Neuronal stem cell (in vitro differentiated cells): Measurements from ENCODE around the gene CNTNAP5.
A peak's percentile ranks its signal among the peaks of the same experiment; 100 is the strongest.

ENCODE experiments used
- DNase-seq: peaks from one replicate; pipeline ENCODE4 v3.0.0-alpha.2; 2013; ENCODE audit warnings: low spot score
- H2AFZ ChIP-seq: one replicate; pipeline ENCODE4 v1.6.1; 2013; ENCODE audit warnings: mild to moderate bottlenecking, low read length, inconsistent platforms
- H2AK5ac ChIP-seq: 2 replicates; pipeline ENCODE4 v1.6.1; 2013; ENCODE audit warnings: low read depth, mild to moderate bottlenecking, inconsistent platforms, low read length, moderate library complexity, mixed read lengths
- H2BK120ac ChIP-seq: 2 replicates; pipeline ENCODE4 v1.6.1; 2013; ENCODE audit warnings: low read depth, mild to moderate bottlenecking, inconsistent platforms, low read length, moderate library complexity, mixed read lengths
- H2BK12ac ChIP-seq: one replicate; pipeline ENCODE4 v1.6.1; 2013; ENCODE audit warnings: low read length, inconsistent platforms
- H2BK15ac ChIP-seq: 2 replicates; pipeline ENCODE4 v1.6.1; 2013; ENCODE audit warnings: mild to moderate bottlenecking, low read length, inconsistent platforms, mixed read lengths
- H2BK5ac ChIP-seq: one replicate; pipeline ENCODE4 v1.6.1; 2013; ENCODE audit warnings: inconsistent platforms, mild to moderate bottlenecking, low read length, moderate library complexity
- H3K14ac ChIP-seq: one replicate; pipeline ENCODE4 v1.6.1; 2013; ENCODE audit warnings: low read length, inconsistent platforms
- H3K18ac ChIP-seq: 2 replicates; pipeline ENCODE4 v1.6.1; 2013; ENCODE audit warnings: low read length, inconsistent platforms
- H3K23ac ChIP-seq: 2 replicates; pipeline ENCODE4 v1.6.1; 2013; ENCODE audit warnings: low read depth, mild to moderate bottlenecking, mixed read lengths, low read length, inconsistent platforms; ENCODE audit not compliant: poor library complexity
- H3K27ac ChIP-seq: replicated peaks from 3 replicates; pipeline ENCODE4 v1.5.1; 2013; ENCODE audit warnings: low read length, inconsistent platforms
- H3K27me3 ChIP-seq, 3 experiments: 2 replicates each; pipeline ENCODE4 v1.6.1; 2013; ENCODE audit warnings: low read length in 3 of 3, mild to moderate bottlenecking in 2 of 3, inconsistent platforms in 1 of 3, low read depth in 1 of 3, mixed read lengths in 1 of 3, moderate library complexity in 1 of 3; ENCODE audit not compliant: control insufficient read depth in 3 of 3, insufficient read depth in 3 of 3
- H3K36me3 ChIP-seq, 2 donors: replicated peaks in 1 of 2; 2 replicates each; pipeline ENCODE4 v1.6.1; 2013; ENCODE audit warnings: low read length in 2 of 2; ENCODE audit not compliant: control insufficient read depth in 2 of 2, insufficient read depth in 2 of 2
- H3K4ac ChIP-seq: 2 replicates; pipeline ENCODE4 v1.6.1; 2013; ENCODE audit warnings: inconsistent platforms, mild to moderate bottlenecking, low read length, moderate library complexity
- H3K4me1 ChIP-seq, 2 donors: 1 replicate in 1 of 2; 2 replicates in 1 of 2; pipeline ENCODE4 v1.6.1; 2013; ENCODE audit warnings: low read length in 2 of 2, low read depth in 1 of 2; ENCODE audit not compliant: control insufficient read depth in 2 of 2, insufficient read depth in 1 of 2
- H3K4me2 ChIP-seq: one replicate; pipeline ENCODE4 v1.6.1; 2013; ENCODE audit warnings: mild to moderate bottlenecking, low read length, inconsistent platforms; ENCODE audit not compliant: insufficient read depth, poor library complexity, severe bottlenecking
- H3K4me3 ChIP-seq, 2 donors: 2 replicates each; pipeline ENCODE4 v1.5.1; 2013; ENCODE audit warnings: low read length in 2 of 2, mild to moderate bottlenecking in 2 of 2, inconsistent platforms in 1 of 2, moderate library complexity in 1 of 2
- H3K79me1 ChIP-seq: one replicate; pipeline ENCODE4 v1.6.1; 2013; ENCODE audit warnings: low read depth, mild to moderate bottlenecking, inconsistent platforms, low read length, moderate library complexity
- H3K9ac ChIP-seq: one replicate; pipeline ENCODE4 v1.6.1; 2013; ENCODE audit warnings: mild to moderate bottlenecking, low read depth, low read length, inconsistent platforms; ENCODE audit not compliant: poor library complexity
- H3K9me3 ChIP-seq, 2 donors: replicated peaks in 1 of 2; 2 replicates each; pipeline versions ENCODE3 to v1.6.1; 2013; ENCODE audit warnings: low read length in 2 of 2, mild to moderate bottlenecking in 2 of 2, inconsistent platforms in 1 of 2, low read depth in 1 of 2, mixed read lengths in 1 of 2, moderate library complexity in 1 of 2; ENCODE audit not compliant: control insufficient read depth in 2 of 2, insufficient read depth in 1 of 2
- H4K8ac ChIP-seq: one replicate; pipeline ENCODE4 v1.6.1; 2013; ENCODE audit warnings: low read depth, mild to moderate bottlenecking, inconsistent platforms, low read length, moderate library complexity
- H4K91ac ChIP-seq: one replicate; pipeline ENCODE4 v1.6.1; 2013; ENCODE audit warnings: low read length, low read depth, mild to moderate bottlenecking, inconsistent platforms; ENCODE audit not compliant: poor library complexity
- WGBS, 2 donors: extraction: QIAGEN DNeasy Blood & Tissue Kit; methylation state at CpG; one replicate each; pipeline ENCODE4 v1.1.7; 2013; ENCODE audit warnings: missing lambda C conversion rate in 2 of 2, mixed read lengths in 1 of 2; ENCODE audit not compliant: insufficient read length in 2 of 2, insufficient replicate concordance in 1 of 2; ENCODE audit errors: extremely low coverage in 2 of 2; 5-methylcytosine and 5-hydroxymethylcytosine counted together

CNTNAP5 gene

DNA sequence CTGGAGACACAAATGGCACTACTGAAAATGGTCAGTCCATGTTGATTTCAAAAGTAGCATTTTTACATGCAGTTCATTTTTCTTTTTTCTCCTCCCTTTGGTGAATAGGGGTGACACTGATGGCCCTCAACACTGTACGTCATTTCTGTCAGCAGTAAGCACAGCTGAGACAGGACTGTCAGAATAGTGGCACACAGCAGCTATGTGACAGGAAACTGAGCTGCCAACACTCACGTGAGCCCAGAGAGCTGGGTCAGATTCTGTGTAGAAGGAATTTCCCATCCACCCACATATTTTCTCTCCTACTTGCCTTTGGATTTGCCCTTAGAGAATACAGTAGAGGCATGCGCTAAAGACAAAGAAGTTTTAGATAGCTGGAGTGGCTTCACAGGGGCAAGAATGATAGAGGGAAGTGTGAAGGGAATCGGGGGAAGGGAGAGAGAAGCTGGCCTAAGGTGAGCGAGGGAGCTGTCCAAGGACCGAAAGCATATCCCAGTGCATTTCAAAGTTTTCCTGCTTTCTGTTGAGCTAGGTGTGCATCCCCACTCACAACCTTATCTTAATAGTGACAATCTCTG, 476.6 kb downstream of the CNTNAP5 start:
- no peak for DNase-seq
- H4K91ac ChIP-seq = no peak overlapping the region
- no peak overlapping the region for H2BK15ac ChIP-seq
- no peak overlapping the region for H2BK120ac ChIP-seq
- H3K79me1 ChIP-seq = no peaks in the 10 kb centered on the region
- no peak overlapping the region for H2AFZ ChIP-seq
- WGBS, 2 donors = no CpG with 5 or more reads among the region's 6 CpGs
- no peak overlapping the region for H3K4me2 ChIP-seq
- no peak overlapping the region for H3K23ac ChIP-seq
- H2AK5ac ChIP-seq = no peak overlapping the region
- no peak overlapping the region for H2BK12ac ChIP-seq
- no peaks in the 10 kb centered on the region for H3K36me3 ChIP-seq
- H3K14ac ChIP-seq = no peak overlapping the region
- no peak overlapping the region for H3K18ac ChIP-seq
- no peak overlapping the region for H3K9ac ChIP-seq
- no peaks in the 10 kb centered on the region for H3K27me3 ChIP-seq
- no peaks in the 10 kb centered on the region for H3K9me3 ChIP-seq
- no peak overlapping the region for H2BK5ac ChIP-seq
- no peak overlapping the region for H4K8ac ChIP-seq
- H3K4ac ChIP-seq = no peak overlapping the region
- no peak overlapping the region for H3K4me3 ChIP-seq
- H3K4me1 ChIP-seq = no peaks in the 10 kb centered on the region
- H3K27ac ChIP-seq = no peak overlapping the region

- Histone ChIP-seq H3K4me1 (peaks cover 0 to 2% of the 10 kb centered on the region in 2 donors), H3K9me3 (peaks cover 0 to 5% of the 10 kb centered on the region in 2 donors), H3K4ac (no peak overlapping the region), H3K36me3 (no peaks in the 10 kb centered on the region), H3K27ac (no peak overlapping the region), H3K79me1 (no peaks in the 10 kb centered on the region), H3K23ac (no peak overlapping the region), H2AFZ (no peak overlapping the region), H3K9ac (no peak overlapping the region), H3K4me3 (no peak overlapping the region), H4K91ac (no peak overlapping the region), H3K18ac (no peak overlapping the region), H3K14ac (no peak overlapping the region), H2BK15ac (no peak overlapping the region), H2BK120ac (no peak overlapping the region), H2BK12ac (no peak overlapping the region), H4K8ac (no peak overlapping the region), H2AK5ac (no peak overlapping the region), H3K27me3 (no peaks in the 10 kb centered on the region), H2BK5ac (no peak overlapping the region), H3K4me2 (no peak overlapping the region)
- no peak for DNase-seq
- WGBS, 2 donors = no CpG with 5 or more reads among the region's 1 CpG
These were observed 489.1 kb downstream of the CNTNAP5 start for GRCh38 chr2:124514236-124514635.

DNA sequence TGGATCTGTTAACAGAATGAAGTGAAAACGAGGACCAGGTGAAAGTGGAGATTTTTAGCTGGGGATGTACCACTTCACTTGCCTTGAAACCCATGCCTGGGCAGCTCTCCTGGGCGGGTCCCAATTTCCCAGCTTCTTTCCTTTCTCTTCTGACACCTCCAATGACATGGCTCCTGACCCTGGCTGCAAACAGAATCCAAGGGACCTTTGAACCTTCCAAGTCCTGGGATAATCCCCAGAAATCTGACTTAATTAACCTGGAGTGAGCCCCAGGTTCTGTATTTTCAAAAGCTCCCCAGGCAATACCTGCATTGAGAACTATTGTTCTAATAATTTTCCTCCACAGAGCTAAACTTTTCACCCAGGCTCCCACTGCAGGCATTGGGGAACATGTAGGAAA, 495.9 kb downstream of the CNTNAP5 start:
- H3K79me1 ChIP-seq = no peaks in the 10 kb centered on the region
- H2BK15ac ChIP-seq = no peak overlapping the region
- no peak for DNase-seq
- H4K8ac ChIP-seq = no peak overlapping the region
- H4K91ac ChIP-seq = no peak overlapping the region
- H3K4me2 ChIP-seq = no peak overlapping the region
- peaks cover 0 to 3% of the 10 kb centered on the region in 2 donors for H3K4me1 ChIP-seq
- H3K27ac ChIP-seq = peak overlapping the region; percentile 7
- no peak overlapping the region for H3K14ac ChIP-seq
- no peak overlapping the region for H2BK12ac ChIP-seq
- H2AK5ac ChIP-seq = no peak overlapping the region
- H3K9me3 ChIP-seq = peaks cover 0 to 5% of the 10 kb centered on the region in 2 donors
- no peak overlapping the region for H2BK5ac ChIP-seq
- H3K4me3 ChIP-seq = no peak overlapping the region
- H3K4ac ChIP-seq = no peak overlapping the region
- no peak overlapping the region for H3K9ac ChIP-seq
- H3K36me3 ChIP-seq = no peaks in the 10 kb centered on the region
- no peaks in the 10 kb centered on the region for H3K27me3 ChIP-seq
- H3K23ac ChIP-seq = no peak overlapping the region
- no peak overlapping the region for H3K18ac ChIP-seq
- WGBS, 2 donors = no CpG with 5 or more reads among the region's 2 CpGs
- H2BK120ac ChIP-seq = no peak overlapping the region
- no peak overlapping the region for H2AFZ ChIP-seq

DNA sequence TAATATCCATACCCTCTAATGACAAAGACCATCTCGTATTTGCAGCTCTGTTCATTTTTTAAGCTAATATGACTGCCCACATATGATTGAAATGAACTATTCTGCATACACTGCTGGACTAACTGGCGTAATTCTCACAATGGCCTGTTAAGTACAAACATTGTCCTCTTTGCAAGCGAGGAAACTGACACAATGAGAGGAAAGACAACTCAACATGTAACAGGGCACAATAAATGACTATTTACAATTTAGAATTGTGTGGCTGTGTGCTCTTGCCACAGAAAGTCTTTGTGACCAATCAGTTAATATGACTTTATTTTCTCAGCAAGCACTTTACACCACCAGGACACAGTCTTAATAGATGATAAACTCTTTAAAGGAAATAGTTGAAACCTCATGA, 498.0 kb downstream of the CNTNAP5 start:
- no CpG with 5 or more reads among the region's 3 CpGs for WGBS, 2 donors
- Histone ChIP-seq H3K79me1 (no peaks in the 10 kb centered on the region), H2BK5ac (no peak overlapping the region), H4K91ac (no peak overlapping the region), H3K27me3 (no peaks in the 10 kb centered on the region), H3K18ac (no peak overlapping the region), H2AK5ac (no peak overlapping the region), H2BK12ac (no peak overlapping the region), H3K36me3 (no peaks in the 10 kb centered on the region), H2BK15ac (no peak overlapping the region), H3K4me2 (no peak overlapping the region), H3K9ac (no peak overlapping the region), H2BK120ac (no peak overlapping the region), H3K4ac (no peak overlapping the region), H4K8ac (no peak overlapping the region), H3K23ac (no peak overlapping the region), H3K9me3 (no peaks in the 10 kb centered on the region), H3K4me1 (peaks cover 0 to 6% of the 10 kb centered on the region in 2 donors), H2AFZ (no peak overlapping the region), H3K14ac (no peak overlapping the region), H3K4me3 (no peak overlapping the region), H3K27ac (no peak overlapping the region)
- DNase-seq = no peak
